ENCODE results near the gene NUDT21.

DNA sequence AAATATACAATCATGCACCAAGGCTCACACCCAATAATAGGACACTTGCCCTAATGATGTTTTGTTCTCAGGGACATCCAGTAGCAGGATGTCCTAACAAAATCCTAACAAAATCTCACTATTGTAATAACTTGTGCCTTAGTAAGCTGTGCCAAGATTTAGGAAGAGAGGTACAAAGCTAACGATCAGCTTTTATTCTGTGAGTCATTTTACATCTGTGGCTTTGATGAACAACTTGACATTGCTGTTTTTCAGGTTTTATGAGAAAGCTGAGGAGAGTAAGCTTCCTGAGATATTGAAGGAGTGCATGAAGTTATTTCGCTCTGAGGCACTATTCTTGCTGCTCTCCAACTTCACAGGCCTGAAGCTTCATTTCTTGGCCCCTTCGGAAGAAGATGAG, 19.1 kb upstream of the NUDT21 start:
- no peak for TF ChIP-seq POLR2A (IDR thresholded peaks at IDR 0.05)
- TF ChIP-seq, protein P1, sequence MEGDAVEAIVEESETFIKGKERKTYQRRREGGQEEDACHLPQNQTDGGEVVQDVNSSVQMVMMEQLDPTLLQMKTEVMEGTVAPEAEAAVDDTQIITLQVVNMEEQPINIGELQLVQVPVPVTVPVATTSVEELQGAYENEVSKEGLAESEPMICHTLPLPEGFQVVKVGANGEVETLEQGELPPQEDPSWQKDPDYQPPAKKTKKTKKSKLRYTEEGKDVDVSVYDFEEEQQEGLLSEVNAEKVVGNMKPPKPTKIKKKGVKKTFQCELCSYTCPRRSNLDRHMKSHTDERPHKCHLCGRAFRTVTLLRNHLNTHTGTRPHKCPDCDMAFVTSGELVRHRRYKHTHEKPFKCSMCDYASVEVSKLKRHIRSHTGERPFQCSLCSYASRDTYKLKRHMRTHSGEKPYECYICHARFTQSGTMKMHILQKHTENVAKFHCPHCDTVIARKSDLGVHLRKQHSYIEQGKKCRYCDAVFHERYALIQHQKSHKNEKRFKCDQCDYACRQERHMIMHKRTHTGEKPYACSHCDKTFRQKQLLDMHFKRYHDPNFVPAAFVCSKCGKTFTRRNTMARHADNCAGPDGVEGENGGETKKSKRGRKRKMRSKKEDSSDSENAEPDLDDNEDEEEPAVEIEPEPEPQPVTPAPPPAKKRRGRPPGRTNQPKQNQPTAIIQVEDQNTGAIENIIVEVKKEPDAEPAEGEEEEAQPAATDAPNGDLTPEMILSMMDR (IDR thresholded peaks at IDR 0.05) = no peak
